Duodenal mucosa (tissue), 2 donors: ENCODE results near the gene DLK2.

ENCODE experiments used
- H3K27ac ChIP-seq: one replicate; pipeline ENCODE4 v1.7.0; 2013; ENCODE audit warnings: low read depth, low read length
- H3K27me3 ChIP-seq, 2 donors: one replicate each; pipeline ENCODE4 v1.7.0; 2013; ENCODE audit warnings: low read length in 2 of 2, control low read depth in 1 of 2; ENCODE audit not compliant: insufficient read depth in 2 of 2, control insufficient read depth in 1 of 2
- H3K36me3 ChIP-seq, 2 donors: one replicate each; pipeline ENCODE4 v1.7.0; 2013; ENCODE audit warnings: low read length in 2 of 2, control low read depth in 1 of 2; ENCODE audit not compliant: insufficient read depth in 2 of 2, control insufficient read depth in 1 of 2
- H3K4me1 ChIP-seq, 2 donors: one replicate each; pipeline ENCODE4 v1.7.0; 2013; ENCODE audit warnings: low read length in 2 of 2, control low read depth in 1 of 2; ENCODE audit not compliant: insufficient read depth in 2 of 2, control insufficient read depth in 1 of 2
- H3K4me3 ChIP-seq, 2 donors: one replicate each; pipeline ENCODE4 v1.7.0; 2013; ENCODE audit warnings: low read length in 2 of 2, low read depth in 1 of 2
- H3K9ac ChIP-seq, 2 donors: one replicate each; pipeline ENCODE4 v1.7.0; 2013; ENCODE audit warnings: low read length in 2 of 2, low read depth in 1 of 2
- H3K9me3 ChIP-seq, 2 donors: one replicate each; pipeline ENCODE4 v1.7.0; 2013; ENCODE audit warnings: low read length in 2 of 2, control low read depth in 1 of 2; ENCODE audit not compliant: control insufficient read depth in 1 of 2

DLK2 gene

DNA sequence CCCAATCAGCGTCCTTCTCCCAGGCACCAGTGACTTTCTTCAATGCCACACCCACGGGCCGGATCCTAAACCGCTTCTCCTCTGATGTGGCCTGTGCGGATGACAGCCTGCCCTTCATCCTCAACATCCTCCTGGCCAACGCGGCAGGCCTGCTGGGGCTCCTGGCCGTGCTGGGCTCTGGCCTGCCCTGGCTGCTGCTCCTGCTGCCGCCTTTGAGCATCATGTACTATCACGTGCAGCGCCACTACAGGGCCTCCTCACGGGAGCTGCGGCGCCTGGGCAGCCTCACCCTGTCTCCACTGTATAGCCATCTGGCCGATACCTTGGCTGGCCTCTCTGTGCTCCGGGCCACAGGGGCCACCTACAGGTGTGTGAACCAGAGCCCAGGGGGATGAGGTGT is 9.8 kb downstream of the DLK2 start:
- no peak overlapping the region for H3K4me3 ChIP-seq
- no peak overlapping the region for H3K9ac ChIP-seq
- H3K4me1 ChIP-seq, result no peaks in the 10 kb centered on the region
- H3K36me3 ChIP-seq, result peaks cover 35 to 90% of the 10 kb centered on the region in 2 donors
- H3K27ac ChIP-seq, result no peak overlapping the region
- H3K27me3 ChIP-seq, result no peaks in the 10 kb centered on the region
- H3K9me3 ChIP-seq, result no peaks in the 10 kb centered on the region

DNA sequence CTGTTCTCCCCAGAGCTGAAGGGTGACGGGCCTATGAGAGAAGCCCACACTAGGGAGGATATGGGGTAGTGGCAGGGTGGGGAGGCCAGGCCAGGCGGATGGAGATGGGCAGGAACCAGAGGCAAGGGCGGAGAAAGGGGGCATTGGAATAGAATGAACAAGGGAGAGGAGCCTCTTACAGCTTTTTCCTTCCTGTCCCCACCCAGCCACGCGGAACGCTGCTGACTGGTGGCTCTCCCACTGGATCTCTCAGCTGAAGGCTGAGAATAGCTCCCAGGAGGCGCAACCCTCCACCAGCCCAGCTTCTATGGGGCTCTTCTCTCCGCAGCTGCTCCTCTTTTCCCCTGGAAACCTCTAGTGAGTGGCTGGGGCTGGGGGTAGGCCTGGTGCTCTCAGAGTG is 10.8 kb downstream of the DLK2 start:
- Histone ChIP-seq H3K9me3 (no peaks in the 10 kb centered on the region), H3K36me3 (peaks cover 32 to 84% of the 10 kb centered on the region in 2 donors), H3K27me3 (no peaks in the 10 kb centered on the region), H3K4me3 (no peak overlapping the region), H3K4me1 (no peaks in the 10 kb centered on the region), H3K9ac (no peak overlapping the region), H3K27ac (no peak overlapping the region)

DNA sequence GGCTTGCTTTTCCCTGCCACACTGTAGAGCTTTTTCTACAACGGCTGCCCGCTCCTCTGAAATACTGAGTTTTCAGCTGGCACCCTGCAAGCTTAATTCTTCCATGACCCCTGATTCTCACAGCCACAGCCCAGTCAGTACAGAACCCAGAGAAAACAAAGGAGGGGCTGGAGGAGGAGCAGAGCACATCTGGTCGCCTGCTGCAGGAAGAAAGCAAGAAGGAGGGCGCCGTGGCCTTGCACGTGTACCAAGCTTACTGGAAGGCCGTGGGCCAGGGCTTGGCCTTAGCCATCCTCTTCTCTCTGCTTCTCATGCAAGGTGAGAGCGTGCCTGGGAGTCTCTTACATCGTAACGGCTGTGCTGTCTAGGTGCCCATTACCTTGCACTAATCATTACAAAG is 11.3 kb downstream of the DLK2 start:
- no peak overlapping the region for H3K27ac ChIP-seq
- H3K9me3 ChIP-seq, result no peaks in the 10 kb centered on the region
- no peaks in the 10 kb centered on the region for H3K4me1 ChIP-seq
- H3K36me3 ChIP-seq, result peaks cover 32 to 79% of the 10 kb centered on the region in 2 donors
- H3K4me3 ChIP-seq, result no peak overlapping the region
- H3K9ac ChIP-seq, result no peak overlapping the region
- no peaks in the 10 kb centered on the region for H3K27me3 ChIP-seq

DNA sequence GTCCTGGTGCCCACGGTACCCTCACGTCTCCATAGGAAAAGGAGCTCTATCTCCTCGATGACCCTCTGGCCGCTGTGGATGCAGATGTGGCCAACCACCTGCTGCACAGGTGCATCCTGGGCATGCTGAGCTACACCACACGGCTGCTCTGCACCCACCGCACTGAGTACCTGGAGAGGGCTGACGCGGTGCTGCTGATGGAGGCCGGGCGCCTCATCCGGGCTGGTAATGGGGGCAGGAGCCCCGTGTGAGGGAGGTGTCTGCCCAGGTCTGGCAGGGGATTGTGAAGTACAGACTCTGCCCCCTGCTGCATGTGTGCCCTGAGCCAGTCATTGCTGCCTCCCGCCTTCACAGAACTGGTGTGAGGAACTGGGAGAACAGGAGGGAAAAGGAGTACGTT is 12.4 kb downstream of the DLK2 start:
- no peak overlapping the region for H3K27ac ChIP-seq
- no peaks in the 10 kb centered on the region for H3K9me3 ChIP-seq
- peaks cover 27 to 79% of the 10 kb centered on the region in 2 donors for H3K36me3 ChIP-seq
- H3K4me3 ChIP-seq, result no peak overlapping the region
- no peaks in the 10 kb centered on the region for H3K27me3 ChIP-seq
- no peak overlapping the region for H3K9ac ChIP-seq
- no peaks in the 10 kb centered on the region for H3K4me1 ChIP-seq

DNA sequence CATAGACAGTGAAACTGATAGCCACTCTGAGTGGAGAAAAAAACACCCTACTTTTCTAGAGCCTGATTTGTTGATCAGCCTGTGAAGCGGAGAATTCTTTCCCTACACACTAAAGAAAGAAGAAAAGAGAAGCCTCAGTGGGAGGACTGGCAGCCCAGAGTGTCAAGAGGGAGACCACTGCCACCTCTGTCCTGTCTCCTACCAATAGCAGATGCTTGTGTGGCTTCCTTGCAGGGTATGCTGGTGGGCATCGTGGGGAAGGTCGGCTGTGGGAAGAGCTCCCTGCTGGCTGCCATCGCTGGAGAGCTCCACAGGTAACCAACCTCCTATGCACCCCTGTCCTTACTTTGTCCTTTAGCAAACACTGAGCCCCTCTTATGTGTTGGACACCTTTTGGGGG is 17.6 kb downstream of the DLK2 start:
- Histone ChIP-seq H3K36me3 (peaks cover 13 to 49% of the 10 kb centered on the region in 2 donors), H3K9ac (no peak overlapping the region), H3K4me1 (peaks cover 22 to 26% of the 10 kb centered on the region in 2 donors)

DNA sequence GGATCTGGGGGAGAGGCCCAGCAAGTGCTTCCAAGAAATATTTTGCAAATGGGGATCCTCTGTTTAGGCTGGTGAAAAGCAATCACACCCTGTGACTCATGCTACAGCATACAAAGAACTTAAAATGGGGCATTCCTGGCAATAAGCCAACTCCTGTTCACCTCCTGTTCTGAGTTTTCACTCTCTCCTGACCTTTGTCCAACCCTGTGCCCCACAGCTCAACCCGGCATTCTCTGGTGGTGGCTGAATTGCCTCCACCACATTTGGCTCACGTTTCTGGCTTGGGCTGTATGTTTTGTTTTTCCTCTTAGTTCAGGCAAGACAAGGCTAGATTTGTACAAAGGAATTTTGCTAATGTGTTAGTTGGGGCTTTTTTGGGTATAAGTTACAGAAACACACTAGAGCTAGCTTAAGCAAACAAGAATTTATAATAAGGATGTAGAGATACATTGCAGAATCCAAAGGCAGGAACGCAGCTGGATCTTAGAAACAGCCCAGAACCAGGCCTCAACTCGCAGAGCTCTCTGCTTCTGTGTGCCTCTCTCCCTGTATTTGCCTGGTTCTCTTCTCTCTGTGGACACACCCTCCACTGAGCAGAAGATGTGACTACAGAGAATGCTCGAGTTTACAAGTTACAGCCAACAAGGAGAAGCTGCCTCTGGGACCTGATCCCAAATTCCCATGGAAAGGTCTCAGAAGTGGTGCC is 18.6 kb downstream of the DLK2 start:
- Histone ChIP-seq H3K27ac (no peak overlapping the region), H3K36me3 (peaks cover 20 to 49% of the 10 kb centered on the region in 2 donors), H3K27me3 (no peaks in the 10 kb centered on the region), H3K9ac (peak overlapping the region in 1 of 2 donors; percentile 25), H3K4me1 (peaks cover 22 to 26% of the 10 kb centered on the region in 2 donors), H3K9me3 (no peaks in the 10 kb centered on the region), H3K4me3 (peak overlapping the region in 1 of 2 donors; percentile 18)

More for the DNA sequence above, 17.6 kb downstream of the DLK2 start:
- Histone ChIP-seq H3K27ac (no peak overlapping the region), H3K4me3 (no peak overlapping the region), H3K9me3 (no peaks in the 10 kb centered on the region), H3K27me3 (no peaks in the 10 kb centered on the region)

DNA sequence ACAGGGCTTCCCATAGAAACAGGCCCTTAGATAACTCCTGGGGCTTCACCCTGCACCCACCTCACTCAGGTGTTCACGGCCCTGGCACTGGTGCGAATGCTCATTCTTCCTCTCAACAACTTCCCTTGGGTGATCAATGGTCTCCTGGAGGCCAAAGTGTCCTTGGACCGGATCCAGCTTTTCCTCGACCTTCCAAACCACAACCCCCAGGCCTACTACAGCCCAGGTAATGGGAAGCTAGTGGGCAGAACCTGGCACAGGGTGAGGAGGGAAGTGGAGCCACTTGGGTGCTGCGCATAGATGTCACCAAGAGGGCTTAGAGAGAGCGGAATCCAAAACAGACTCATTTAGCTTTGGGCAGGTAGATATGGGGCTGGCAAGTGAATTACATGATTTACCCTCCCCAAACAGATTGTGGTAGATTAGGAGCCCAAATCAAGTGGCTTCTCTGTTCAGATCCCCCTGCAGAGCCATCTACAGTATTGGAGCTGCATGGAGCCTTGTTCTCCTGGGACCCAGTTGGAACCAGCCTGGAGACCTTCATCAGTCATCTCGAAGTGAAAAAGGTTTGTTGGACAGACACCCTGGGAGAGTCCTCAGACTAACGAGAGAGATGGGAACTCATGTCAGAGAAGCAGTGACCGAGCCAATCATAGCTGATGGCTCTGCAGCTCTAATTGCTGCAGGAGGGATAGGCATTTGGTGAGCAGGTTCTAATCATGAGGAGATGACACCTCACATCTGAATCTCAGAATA is 19.5 kb downstream of the DLK2 start:
- Histone ChIP-seq H3K4me1 (peaks cover 22 to 26% of the 10 kb centered on the region in 2 donors), H3K9me3 (no peaks in the 10 kb centered on the region), H3K27me3 (no peaks in the 10 kb centered on the region), H3K4me3 (peak overlapping the region in 1 of 2 donors; percentile 18), H3K36me3 (peaks cover 16 to 45% of the 10 kb centered on the region in 2 donors), H3K27ac (no peak overlapping the region), H3K9ac (no peak overlapping the region)

DNA sequence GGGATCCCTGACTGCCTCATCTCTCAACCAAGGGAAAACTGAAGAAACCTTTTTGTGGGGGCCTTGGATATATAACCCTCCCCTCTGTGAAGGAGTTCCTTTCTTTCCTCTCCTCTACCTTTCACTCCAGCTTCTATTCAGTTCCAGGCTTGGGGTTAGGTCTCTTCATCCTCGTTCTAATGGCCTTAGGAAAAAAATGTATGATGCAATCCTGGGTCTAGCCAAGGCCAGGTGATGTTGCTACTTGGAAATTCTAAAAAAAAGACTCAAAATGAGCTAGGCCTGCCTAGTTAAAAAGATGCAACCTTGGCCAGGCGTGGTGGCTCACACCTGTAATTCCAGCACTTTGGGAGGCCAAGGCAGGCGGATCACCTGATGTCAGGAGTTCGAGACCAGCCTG is 20.4 kb downstream of the DLK2 start:
- no peak overlapping the region for H3K27ac ChIP-seq

DNA sequence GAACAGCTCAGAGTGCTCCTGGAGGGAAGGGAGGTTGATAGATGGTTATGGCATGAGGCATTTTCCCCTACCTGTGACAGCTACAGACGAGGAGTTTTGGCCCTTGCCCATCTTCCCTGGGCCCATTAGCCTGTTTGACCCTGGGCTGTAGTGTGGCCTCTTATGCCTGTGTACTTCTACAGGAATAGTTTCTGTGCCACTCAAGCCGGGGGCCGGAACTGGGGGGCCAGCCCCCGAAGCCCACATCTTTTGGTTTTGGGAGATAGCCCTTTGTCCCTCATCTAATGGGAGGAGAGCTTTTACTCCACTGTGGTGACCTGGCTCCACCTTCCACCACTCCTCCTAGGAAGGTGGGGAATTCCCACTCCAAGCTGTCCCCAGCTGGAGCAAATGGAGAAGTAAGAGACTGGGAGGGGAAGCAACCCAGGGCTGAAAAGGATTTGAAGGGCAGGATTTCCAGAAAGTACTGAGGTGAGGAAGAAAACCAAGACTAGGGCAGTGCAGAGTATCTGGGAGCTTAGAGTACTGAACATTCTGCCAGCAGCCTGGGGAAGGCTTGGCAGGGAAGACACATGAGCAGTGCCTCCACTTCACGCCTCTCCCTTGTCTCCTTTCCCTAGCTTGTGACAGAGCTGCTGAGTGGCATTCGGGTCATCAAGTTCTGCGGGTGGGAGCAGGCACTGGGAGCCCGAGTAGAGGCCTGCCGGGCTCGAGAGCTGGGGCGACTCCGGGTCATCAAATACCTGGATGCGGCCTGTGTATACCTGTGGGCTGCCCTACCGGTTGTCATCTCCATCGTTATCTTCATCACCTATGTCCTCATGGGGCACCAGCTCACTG is 21.1 kb downstream of the DLK2 start:
- no peak overlapping the region for H3K27ac ChIP-seq
- H3K9ac ChIP-seq, result no peak overlapping the region
- H3K36me3 ChIP-seq, result peaks cover 16 to 42% of the 10 kb centered on the region in 2 donors
- H3K27me3 ChIP-seq, result no peaks in the 10 kb centered on the region
- H3K4me3 ChIP-seq, result no peak overlapping the region
- H3K4me1 ChIP-seq, result peaks cover 22 to 28% of the 10 kb centered on the region in 2 donors
- no peaks in the 10 kb centered on the region for H3K9me3 ChIP-seq

More for the DNA sequence above, 20.4 kb downstream of the DLK2 start:
- peaks cover 22 to 26% of the 10 kb centered on the region in 2 donors for H3K4me1 ChIP-seq
- no peak overlapping the region for H3K4me3 ChIP-seq
- H3K27me3 ChIP-seq, result no peaks in the 10 kb centered on the region
- no peaks in the 10 kb centered on the region for H3K9me3 ChIP-seq
- H3K9ac ChIP-seq, result no peak overlapping the region
- peaks cover 16 to 42% of the 10 kb centered on the region in 2 donors for H3K36me3 ChIP-seq

DNA sequence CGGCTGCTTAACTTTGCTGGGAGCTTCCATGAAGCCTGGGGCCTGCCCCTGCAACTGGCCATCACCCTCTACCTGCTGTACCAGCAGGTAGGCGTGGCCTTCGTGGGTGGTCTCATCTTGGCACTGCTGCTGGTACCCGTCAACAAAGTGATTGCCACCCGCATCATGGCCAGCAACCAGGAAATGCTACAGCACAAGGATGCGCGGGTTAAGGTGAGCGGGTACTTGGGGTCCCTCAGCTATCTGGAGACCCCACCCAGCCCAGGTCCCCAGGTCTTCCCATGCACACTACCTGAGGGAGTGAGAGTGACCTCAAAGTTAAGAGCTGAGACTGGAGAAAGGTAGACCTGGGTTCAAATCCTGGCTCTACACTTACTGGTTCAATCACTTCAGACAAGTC is 22.2 kb downstream of the DLK2 start:
- no peak overlapping the region for H3K9ac ChIP-seq
- H3K9me3 ChIP-seq, result no peaks in the 10 kb centered on the region
- no peak overlapping the region for H3K4me3 ChIP-seq
- H3K27me3 ChIP-seq, result no peaks in the 10 kb centered on the region
- peaks cover 32 to 39% of the 10 kb centered on the region in 2 donors for H3K4me1 ChIP-seq
- H3K36me3 ChIP-seq, result peaks cover 16 to 33% of the 10 kb centered on the region in 2 donors
- H3K27ac ChIP-seq, result no peak overlapping the region
